ENCODE data around the gene TBPL1. TPM values are rescaled to one million over a fixed set of nuclear protein-coding genes. Genes with fewer than 3 reads are reported as not detected.

TBPL1 gene
- total and polyA plus RNA-seq, 2 of the 13 experiments (the other 11 are each of a cell fraction or from before 2014, with no cell fraction given): 25.3 to 39.3 TPM

GRCh38 chr6:133951881-133952814, 876 bp upstream of the TBPL1 start (continued):
- TF ChIP-seq, protein P1, sequence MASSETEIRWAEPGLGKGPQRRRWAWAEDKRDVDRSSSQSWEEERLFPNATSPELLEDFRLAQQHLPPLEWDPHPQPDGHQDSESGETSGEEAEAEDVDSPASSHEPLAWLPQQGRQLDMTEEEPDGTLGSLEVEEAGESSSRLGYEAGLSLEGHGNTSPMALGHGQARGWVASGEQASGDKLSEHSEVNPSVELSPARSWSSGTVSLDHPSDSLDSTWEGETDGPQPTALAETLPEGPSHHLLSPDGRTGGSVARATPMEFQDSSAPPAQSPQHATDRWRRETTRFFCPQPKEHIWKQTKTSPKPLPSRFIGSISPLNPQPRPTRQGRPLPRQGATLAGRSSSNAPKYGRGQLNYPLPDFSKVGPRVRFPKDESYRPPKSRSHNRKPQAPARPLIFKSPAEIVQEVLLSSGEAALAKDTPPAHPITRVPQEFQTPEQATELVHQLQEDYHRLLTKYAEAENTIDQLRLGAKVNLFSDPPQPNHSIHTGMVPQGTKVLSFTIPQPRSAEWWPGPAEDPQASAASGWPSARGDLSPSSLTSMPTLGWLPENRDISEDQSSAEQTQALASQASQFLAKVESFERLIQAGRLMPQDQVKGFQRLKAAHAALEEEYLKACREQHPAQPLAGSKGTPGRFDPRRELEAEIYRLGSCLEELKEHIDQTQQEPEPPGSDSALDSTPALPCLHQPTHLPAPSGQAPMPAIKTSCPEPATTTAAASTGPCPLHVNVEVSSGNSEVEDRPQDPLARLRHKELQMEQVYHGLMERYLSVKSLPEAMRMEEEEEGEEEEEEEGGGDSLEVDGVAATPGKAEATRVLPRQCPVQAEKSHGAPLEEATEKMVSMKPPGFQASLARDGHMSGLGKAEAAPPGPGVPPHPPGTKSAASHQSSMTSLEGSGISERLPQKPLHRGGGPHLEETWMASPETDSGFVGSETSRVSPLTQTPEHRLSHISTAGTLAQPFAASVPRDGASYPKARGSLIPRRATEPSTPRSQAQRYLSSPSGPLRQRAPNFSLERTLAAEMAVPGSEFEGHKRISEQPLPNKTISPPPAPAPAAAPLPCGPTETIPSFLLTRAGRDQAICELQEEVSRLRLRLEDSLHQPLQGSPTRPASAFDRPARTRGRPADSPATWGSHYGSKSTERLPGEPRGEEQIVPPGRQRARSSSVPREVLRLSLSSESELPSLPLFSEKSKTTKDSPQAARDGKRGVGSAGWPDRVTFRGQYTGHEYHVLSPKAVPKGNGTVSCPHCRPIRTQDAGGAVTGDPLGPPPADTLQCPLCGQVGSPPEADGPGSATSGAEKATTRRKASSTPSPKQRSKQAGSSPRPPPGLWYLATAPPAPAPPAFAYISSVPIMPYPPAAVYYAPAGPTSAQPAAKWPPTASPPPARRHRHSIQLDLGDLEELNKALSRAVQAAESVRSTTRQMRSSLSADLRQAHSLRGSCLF (CRISPR knock-in tag; IDR thresholded peaks at IDR 0.05; ENCODE audit: borderline replicate concordance): no peak
- TF ChIP-seq, protein P2, sequence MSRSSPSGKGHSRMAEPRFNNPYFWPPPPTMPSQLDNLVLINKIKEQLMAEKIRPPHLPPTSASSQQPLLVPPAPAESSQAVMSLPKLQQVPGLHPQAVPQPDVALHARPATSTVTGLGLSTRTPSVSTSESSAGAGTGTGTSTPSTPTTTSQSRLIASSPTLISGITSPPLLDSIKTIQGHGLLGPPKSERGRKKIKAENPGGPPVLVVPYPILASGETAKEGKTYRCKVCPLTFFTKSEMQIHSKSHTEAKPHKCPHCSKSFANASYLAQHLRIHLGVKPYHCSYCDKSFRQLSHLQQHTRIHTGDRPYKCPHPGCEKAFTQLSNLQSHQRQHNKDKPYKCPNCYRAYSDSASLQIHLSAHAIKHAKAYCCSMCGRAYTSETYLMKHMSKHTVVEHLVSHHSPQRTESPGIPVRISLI (CRISPR knock-in tag; IDR thresholded peaks at IDR 0.05; ENCODE audit: borderline replicate concordance): peak; percentile 75; the same call in 1 of the 2 replicates
- TF ChIP-seq NCOA2 (CRISPR knock-in tag; IDR thresholded peaks at IDR 0.05): no peak
- TF ChIP-seq XBP1 (CRISPR knock-in tag; IDR thresholded peaks at IDR 0.05): no peak
- peak; percentile 90; the same call in 1 of the 2 replicates for TF ChIP-seq MTF2 (CRISPR knock-in tag; IDR thresholded peaks at IDR 0.05; ENCODE audit: borderline replicate concordance)
- TF ChIP-seq ZNF703 (CRISPR knock-in tag; IDR thresholded peaks at IDR 0.05; ENCODE audit: borderline replicate concordance): no peak
- TF ChIP-seq ZNF646 (CRISPR knock-in tag; IDR thresholded peaks at IDR 0.05): no peak
- TF ChIP-seq ZNF232 (CRISPR knock-in tag; IDR thresholded peaks at IDR 0.05; ENCODE audit: borderline replicate concordance): no peak
- TF ChIP-seq ZNF24 (IDR thresholded peaks at IDR 0.05): no peak
- TF ChIP-seq, protein P3, sequence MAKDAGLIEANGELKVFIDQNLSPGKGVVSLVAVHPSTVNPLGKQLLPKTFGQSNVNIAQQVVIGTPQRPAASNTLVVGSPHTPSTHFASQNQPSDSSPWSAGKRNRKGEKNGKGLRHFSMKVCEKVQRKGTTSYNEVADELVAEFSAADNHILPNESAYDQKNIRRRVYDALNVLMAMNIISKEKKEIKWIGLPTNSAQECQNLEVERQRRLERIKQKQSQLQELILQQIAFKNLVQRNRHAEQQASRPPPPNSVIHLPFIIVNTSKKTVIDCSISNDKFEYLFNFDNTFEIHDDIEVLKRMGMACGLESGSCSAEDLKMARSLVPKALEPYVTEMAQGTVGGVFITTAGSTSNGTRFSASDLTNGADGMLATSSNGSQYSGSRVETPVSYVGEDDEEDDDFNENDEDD (CRISPR knock-in tag; IDR thresholded peaks at IDR 0.05; ENCODE audit: borderline replicate concordance): no peak
- TF ChIP-seq KDM2A (CRISPR knock-in tag; IDR thresholded peaks at IDR 0.05; ENCODE audit: borderline replicate concordance, low read depth): peak; percentile 50; the same call in 1 of the 2 replicates
- TF ChIP-seq CENPBD1 (CRISPR knock-in tag; IDR thresholded peaks at IDR 0.05; ENCODE audit: borderline replicate concordance, low read depth): no peak
